ENCODE measurements around the gene E2F3.

DNA sequence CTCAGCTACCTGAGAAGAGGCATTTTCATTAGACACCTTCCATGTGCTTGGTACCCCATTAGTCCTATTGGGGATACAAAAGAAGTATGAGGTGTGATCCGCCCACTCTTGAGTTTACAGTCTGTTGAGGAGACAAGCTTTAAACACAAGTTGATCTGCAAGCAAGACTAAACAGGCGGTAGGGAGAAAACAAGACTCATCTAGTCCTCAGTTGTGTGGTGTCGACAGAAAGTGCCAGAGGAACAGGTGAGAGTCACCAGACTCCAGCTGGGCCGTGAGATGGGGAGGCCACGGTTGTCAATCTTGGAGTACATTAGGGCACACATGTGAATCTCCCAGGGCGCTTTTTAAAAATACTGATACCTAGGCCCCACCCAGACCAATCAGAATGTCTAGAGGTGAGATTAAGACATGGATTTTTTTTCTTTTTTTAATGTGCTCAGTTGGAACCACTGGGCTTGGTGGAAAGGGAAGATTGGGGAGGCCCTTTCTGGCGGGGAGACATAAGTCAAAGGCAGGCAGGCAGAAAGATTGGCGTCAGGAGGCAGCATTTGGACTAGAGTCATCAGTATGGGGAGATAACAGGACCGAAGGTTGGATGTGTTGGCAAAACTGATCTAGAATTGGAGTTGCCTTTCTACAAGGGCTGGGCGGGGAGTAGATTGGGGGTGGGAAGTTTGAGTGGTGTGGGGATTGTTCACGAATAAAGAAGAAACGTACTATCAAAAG lies 10.4 kb downstream of the E2F3 start:
- TF ChIP-seq, protein P1, sequence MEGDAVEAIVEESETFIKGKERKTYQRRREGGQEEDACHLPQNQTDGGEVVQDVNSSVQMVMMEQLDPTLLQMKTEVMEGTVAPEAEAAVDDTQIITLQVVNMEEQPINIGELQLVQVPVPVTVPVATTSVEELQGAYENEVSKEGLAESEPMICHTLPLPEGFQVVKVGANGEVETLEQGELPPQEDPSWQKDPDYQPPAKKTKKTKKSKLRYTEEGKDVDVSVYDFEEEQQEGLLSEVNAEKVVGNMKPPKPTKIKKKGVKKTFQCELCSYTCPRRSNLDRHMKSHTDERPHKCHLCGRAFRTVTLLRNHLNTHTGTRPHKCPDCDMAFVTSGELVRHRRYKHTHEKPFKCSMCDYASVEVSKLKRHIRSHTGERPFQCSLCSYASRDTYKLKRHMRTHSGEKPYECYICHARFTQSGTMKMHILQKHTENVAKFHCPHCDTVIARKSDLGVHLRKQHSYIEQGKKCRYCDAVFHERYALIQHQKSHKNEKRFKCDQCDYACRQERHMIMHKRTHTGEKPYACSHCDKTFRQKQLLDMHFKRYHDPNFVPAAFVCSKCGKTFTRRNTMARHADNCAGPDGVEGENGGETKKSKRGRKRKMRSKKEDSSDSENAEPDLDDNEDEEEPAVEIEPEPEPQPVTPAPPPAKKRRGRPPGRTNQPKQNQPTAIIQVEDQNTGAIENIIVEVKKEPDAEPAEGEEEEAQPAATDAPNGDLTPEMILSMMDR (IDR thresholded peaks at IDR 0.05): no peak
- TF ChIP-seq POLR2A (IDR thresholded peaks at IDR 0.05): no peak
